HG02763 (cell line): Measurements from ENCODE around the gene SHKBP1.
"Not testable (repeated sequence)": the region's sequence is repeated elsewhere in the genome, so short reads cannot be mapped to it uniquely, and the experiment has no call there.

Experiments used
- ATAC-seq: cut with Tn5 transposase; IDR thresholded peaks from one replicate; pipeline ENCODE4 v1.9.1; 2021; ENCODE audit warnings: mild to moderate bottlenecking, moderate library complexity; ENCODE audit not compliant: unreplicated experiment

Gene SHKBP1

DNA sequence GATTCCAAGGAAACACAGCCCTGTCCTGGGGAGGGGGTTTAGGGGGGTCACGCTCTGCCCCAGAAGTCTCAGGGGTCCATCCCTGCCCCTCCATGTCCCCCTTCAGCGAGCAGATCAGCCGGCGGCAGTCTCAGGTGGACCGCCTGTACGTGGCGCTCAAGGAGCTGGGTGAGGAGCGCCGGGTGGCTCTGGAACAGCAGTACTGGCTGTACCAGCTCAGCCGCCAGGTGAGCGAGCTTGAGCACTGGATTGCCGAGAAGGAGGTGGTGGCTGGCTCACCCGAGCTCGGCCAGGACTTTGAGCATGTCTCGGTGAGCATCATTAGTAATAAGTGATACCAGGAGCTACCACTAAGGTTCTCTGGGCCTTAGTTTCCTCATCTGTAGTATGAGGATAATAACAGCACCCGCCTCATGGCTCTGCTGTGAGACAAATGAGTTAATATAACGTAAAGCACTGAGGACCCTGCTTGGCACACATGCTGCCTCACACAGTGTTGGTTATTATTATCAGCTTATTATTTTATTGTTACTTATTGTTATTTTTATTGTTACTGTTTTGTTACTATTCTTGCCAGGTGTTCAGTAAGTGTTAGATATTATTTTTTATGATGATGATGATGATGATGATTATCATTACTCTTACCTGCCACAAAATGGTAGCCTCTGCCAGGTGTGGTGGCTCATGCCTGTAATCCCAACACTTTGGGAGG lies 20.5 kb upstream of the SHKBP1 start:
- ATAC-seq, result no peak

DNA sequence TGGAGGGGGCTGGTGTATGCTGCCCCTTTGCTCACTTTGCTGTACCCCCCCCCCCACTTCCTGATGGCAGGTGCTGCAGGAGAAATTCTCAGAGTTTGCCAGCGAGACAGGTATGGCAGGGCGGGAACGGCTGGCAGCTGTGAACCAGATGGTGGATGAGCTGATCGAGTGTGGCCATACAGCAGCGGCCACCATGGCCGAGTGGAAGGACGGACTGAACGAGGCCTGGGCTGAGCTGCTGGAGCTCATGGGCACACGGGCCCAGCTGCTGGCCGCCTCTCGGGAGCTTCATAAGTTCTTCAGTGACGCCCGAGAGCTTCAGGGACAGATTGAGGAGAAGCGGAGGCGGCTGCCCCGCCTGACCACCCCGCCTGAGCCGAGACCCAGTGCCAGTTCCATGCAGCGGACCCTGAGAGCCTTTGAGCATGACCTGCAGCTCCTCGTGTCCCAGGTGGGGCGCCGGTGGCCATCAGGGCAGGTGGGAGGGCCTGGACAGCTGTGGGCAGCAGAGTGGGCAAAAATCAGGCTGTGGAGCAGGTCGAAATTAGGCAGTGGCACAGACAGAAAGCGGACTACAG lies 19.6 kb upstream of the SHKBP1 start:
- ATAC-seq, result no peak

DNA sequence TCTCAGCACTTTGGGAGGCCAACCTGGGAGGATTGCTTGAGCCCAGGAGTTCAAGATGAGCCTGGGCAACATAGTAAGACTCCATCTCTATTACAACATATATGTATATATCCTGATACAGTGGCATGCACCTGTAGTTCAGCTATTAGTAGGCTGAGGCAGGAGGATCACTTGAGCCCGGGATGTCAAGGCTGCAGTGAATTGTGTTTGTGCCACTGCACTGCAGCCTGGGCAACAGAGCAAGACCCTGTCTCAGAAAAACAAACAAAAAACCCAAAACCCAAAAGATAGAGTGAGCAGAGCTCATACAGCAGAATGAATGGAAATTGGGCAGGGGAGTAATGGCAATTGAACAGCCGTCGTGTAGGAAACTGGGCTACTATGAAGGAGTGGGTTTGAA lies 17.3 kb upstream of the SHKBP1 start:
- ATAC-seq, result no peak

DNA sequence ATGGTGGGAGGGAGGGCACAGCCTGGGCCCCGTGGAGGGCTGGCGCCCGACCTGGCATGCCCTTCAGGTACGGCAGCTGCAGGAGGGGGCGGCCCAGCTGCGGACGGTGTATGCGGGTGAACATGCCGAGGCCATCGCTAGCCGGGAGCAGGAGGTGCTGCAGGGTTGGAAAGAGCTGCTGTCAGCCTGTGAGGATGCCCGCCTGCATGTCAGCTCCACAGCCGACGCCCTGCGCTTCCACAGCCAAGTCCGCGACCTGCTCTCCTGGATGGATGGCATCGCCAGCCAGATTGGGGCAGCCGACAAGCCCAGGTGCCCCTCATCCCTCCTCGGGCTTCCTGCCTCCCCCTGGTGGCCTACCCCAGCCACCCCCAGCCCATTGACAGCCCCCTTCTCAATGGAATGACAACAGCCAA lies 16.6 kb upstream of the SHKBP1 start:
- ATAC-seq, result no peak

DNA sequence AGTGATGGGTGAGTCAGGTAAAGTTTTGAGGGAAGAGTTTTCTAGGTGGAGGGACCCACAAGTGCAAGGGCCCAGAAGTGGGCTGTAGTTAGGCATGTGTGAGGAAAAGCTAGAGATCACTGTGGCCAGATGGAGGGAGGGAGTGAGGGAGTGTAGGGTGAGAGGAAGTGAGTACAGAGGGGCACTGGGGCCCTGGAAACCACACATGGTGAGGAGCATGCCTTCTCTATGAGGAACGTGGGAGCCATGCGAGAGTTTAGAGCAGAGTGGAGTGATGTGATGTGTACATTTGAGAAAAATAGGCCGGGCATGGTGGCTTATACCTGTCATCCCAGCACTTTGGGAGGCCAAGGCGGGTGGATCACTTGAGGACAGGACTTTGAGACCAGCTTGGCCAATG lies 14.7 kb upstream of the SHKBP1 start:
- ATAC-seq, result no peak

DNA sequence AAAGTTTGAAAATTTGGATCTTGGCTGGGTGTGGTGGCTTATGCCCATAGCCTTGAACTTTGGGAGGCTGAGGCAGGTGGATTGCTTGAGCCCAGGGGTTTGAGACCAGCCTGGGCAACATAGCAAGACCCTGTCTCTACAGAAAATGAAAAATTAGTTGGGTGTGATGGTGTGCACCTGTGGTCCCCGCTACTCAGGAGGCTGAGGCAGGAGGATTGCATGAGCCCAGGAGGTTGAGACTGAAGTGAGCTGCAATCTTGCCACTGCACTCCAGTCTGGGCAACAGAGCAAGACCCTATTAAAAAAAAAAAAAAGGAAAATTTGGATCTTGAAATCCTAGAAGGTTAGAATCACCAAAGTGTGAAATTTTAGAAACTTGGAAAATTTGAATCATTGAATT lies 12.1 kb upstream of the SHKBP1 start:
- not testable (repeated sequence) for ATAC-seq

DNA sequence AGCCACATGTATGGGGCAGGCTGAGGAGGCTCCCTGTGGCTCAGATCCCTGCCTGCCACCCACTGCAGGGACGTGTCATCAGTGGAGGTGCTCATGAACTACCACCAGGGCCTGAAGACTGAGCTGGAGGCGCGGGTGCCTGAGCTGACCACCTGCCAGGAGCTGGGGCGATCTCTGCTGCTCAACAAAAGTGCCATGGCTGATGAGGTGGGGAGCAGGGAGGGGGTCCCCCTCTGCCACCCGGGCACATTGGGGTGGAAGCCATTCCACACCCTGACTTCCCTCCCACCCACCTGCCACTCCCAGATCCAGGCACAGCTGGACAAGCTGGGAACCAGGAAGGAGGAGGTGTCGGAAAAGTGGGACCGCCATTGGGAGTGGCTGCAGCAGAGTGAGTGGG lies 11.3 kb upstream of the SHKBP1 start:
- ATAC-seq, result no peak

DNA sequence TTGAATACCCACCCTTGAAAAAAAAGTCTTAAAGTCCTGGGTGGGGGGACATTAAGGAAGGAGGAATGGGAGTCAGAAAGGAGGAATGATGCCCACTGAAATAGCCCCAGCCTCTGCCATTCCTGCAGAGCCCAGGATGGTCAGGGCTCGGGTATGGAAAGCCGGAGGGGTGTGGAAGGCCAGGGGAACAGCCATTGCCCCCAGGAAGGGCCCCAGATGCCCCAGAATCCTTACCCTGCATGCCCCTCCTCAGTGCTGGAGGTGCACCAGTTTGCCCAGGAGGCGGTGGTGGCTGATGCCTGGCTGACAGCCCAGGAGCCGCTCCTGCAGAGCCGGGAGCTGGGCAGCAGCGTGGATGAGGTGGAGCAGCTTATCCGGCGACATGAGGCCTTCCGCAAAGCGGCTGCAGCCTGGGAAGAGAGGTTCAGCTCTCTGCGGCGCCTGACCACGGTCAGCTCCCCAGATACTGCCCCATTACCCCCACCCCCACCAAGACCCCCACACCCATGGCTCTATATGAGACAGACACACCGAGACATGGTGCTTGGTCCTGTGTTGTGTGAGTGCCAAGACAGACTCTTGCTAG lies 10.7 kb upstream of the SHKBP1 start:
- ATAC-seq, result no peak

DNA sequence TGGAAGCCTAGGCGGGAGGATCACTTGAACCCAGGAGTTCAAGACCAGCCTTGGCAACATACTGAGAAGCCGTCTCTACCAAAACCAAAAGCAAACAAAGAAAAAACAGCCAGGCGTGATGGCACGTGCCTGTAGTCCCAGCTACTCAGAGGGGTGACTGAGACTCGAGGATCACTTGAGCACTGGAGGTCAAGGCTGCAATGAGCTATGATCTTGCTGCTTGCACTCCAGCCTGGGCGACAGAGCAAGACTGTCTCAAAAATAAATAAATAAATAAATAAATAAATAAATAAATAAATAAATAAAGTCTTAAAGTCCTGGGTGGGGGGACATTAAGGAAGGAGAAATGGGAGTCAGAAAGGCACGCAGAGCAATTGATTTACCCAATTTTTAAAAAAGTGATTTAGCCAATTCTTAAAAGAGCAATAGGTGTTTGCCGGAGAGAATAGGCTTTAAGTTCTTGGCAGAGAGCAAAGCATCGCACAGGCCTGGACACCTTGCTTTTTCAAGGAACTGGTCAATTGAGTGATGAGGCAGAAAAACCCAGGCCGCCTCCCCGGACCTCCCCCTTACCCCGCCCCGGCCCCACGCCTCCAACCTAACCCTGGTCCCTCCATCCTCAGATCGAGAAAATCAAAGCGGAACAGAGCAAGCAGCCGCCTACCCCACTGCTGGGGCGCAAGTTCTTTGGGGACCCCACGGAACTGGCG lies 9.5 kb upstream of the SHKBP1 start:
- ATAC-seq, result no peak

DNA sequence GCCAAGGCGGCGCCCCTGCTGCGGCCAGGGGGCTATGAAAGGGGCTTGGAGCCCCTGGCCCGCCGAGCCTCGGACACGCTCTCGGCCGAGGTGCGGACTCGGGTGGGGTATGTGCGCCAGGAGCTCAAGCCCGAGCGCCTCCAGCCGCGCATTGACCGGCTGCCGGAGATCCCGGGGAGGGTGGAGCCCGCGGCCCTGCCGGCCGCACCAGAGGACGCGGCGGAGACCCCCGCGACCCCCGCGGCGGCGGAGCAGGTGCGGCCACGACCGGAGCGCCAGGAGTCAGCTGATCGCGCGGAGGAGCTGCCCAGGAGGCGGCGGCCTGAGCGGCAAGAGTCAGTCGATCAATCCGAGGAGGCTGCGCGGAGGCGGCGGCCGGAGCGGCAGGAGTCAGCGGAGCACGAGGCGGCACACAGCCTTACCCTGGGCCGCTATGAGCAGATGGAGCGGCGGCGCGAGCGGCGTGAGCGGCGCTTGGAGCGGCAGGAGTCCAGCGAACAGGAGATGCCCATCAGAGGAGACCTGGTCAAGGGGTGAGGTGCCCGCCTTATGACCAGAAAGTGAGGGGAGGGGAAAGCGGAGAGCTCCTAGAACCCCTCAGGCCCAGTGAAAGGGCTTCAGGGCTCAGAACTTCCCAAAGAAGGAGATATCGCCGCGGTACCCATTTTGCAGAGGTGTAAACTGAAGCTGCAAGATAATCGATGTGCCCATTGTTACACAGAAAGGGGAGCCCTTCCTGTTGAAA lies 8.8 kb upstream of the SHKBP1 start:
- no peak for ATAC-seq

DNA sequence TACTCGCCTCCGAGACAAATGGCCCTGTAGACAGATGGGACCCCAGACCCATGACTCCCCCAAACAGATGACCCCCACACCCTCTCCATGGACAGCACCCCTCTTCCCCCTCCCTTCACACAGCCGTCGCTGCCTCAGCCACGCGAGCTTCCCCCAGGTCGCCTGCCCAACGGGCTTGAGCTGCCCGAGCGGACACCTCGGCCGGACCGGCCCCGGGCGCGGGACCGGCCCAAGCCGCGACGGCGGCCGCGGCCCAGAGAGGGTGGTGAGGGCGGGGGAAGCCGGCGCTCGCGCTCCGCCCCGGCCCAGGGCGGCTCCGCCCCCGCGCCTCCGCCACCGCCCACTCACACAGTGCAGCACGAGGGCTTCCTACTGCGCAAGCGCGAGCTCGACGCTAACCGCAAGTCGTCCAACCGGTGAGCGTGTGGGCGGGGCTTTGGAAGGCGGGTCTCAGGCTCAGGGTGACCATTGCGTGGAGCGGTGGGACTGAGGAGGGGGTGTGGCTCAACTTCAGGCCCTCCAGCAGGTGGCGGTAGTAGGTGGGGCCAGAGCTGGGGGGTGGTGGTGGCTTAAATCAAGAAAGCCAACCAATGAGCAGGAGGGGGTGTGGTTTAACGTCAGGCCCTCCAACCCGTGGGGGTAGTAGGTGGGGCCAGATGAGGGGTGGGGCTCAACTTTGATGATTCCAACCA lies 6.2 kb upstream of the SHKBP1 start:
- ATAC-seq, result peak; percentile 83

DNA sequence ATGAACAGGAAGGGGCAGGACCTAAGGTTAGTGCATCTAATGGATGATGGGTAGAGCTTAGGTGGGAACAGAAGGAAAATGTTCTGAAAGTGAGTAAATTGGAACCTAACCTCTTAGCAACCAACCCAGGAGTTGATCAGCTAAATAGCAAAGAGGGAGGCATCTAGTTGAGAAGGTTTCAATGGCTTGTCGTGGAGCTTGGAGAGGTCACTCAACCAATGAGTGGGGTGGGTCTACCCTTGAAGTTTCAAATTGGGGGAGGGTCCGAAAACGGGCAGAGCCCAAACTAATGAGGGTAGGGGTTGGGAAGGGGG lies 5.7 kb upstream of the SHKBP1 start:
- ATAC-seq, result no peak

DNA sequence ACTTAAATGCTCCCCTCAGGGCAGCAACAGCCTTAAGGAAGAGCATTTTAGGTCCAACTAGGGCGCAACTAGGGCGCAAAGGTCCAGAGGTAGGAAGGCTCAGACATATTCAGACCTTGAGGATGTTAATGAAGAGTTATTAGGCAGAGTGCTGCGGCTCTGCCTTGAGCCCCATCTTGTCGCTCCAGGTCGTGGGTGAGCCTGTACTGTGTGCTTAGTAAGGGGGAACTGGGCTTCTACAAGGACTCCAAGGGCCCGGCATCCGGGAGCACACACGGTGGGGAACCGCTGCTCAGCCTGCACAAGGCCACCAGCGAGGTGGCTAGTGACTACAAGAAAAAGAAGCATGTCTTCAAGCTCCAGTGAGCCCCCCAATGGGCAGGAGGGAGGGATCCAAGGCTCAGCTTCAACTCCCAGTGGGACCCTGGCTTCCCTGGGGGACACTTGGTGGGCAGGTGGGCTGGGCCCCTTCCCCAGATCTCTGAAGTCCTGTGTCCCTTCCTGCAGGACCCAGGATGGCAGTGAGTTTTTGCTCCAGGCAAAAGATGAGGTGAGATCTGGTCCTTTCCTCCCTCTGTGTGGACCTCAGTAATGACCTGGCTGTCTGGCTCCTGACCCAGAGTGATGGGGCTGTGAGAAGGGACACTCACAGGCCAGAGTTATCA lies 4.7 kb upstream of the SHKBP1 start:
- no peak for ATAC-seq

DNA sequence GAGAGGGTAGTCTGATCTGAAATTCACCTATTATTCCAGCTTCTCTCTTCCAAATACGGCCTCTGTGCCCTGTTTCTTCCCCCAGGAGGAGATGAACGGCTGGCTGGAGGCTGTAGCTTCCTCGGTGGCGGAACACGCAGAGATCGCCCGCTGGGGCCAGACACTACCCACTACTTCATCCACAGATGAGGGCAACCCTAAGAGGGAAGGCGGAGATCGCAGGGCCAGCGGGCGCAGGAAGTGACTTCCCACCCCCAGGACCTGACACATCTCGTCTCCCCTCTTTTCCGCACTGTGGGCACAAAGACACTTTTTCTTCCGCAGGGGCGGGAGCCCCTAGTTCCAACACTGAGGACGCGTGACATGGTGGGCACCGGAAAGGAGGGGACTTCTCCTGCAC lies 1.3 kb upstream of the SHKBP1 start:
- no peak for ATAC-seq

DNA sequence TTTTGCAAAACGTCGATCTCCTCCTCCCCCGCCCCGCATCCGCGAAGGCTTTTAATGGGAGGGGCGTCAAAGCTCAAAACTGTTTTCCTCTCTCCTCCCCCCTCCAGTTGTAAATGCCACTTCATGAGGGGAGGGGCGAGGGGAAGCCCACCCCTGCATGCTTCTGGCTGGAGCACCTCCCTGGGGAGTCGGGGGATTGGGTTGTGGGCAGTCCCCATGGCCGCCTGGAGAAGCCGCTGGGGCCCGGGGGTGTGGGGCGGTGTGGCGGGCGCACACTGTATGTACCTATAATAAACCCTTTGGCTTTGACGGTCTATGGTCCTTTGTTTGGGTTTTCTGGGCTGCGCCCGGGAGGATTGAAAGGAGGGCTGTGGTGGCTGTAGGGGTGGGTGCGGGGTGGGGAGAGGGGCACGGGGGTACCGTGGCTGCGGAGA lies 505 bp upstream of the SHKBP1 start:
- peak; percentile 4 for ATAC-seq

DNA sequence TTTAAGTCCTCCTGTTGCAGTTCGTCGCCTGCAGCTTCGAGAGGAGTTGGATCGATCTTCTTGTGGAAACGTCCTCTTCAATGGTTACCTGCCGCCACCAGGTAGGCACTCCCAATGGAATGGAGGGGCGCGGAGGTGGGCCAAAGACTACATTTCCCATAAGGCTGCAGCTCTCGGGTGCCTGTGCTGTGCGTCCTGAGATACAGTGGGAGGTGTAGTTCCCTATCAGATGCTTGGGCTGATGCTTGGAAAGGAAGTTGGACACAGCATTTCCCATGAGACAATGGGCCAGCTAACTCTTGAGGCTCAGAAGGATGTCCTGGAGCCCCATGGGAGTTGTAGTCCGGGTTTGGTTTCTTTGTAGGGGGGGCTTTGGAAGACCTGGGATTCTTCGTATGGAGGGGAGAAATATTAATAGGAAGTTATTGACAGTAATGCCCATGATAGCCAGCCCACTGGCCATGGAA lies 1.8 kb downstream of the SHKBP1 start:
- no peak for ATAC-seq

DNA sequence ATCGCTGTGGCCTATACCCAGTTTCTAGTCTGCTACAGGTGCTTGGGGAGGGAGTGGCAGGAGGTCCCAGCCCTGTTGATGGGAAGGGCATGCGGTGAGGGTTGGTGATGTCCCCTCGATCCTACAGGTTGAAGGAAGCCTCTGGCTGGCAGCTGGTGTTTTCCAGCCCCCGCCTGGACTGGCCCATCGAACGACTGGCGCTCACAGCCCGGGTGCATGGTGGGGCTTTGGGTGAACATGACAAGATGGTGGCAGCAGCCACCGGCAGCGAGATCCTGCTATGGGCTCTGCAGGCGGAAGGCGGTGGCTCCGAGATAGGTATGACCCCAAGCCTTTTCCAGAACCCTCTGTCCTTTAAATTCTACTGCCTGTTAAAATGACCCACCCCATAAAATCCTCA lies 3.9 kb downstream of the SHKBP1 start:
- ATAC-seq, result no peak

DNA sequence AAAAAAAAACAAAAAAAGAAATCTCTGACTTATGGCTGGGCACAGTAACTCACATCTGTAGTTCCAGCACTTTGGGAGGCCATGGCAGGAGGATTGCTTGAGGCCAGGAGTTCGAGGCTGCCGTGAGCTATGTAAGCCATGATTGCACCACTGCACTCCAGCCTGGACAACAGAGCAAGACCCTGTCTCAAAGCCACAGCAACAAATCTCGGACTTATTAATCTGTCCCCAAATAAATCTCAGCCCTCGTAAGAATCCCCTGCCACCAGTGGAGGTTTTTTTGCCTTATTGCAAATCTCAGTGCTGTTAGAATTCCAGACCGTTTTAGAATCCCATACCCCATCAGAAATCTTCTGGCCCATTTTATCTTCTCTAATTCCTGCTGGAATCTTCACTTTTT lies 4.9 kb downstream of the SHKBP1 start:
- no peak for ATAC-seq

DNA sequence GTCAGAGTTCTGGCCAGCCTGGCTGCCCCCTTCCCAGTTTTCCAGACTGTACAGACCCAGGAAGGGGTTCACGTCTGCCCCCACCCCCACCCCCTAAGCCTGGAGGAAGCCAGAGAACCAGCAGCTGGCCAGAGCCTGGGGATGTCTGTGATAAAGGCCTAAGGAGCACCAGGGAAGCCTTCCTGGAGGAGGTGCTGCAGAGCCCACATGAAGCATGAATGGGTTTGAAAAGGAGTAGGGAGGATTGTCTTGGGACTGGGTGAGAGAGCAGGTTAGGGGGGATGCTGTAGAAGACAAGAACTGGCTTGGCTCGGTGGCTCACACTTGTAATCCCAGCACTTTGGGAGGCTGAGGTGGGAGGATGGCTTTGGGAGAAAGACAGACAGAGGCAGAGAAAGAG lies 5.8 kb downstream of the SHKBP1 start:
- ATAC-seq, result no peak

DNA sequence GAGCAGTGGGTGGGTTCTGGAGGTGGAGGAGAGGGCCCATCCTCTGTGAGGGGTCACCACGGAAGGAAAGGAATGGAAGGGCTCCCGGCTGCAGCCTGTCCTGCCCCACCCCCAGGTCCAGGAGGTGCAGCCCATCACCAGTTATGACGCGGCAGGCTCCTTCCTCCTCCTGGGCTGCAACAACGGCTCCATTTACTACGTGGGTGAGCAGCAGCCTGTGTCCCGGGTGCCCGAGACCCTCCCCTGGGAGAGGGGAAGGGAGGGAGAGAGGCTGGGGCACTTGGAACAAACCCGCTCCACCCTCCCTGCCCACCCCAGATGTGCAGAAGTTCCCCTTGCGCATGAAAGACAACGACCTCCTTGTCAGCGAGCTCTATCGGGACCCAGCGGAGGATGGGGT lies 6.6 kb downstream of the SHKBP1 start:
- no peak for ATAC-seq
